Lung (tissue), 12 donors: ENCODE data around the gene E4F1. TPM values are rescaled to one million over a fixed set of nuclear protein-coding genes. Genes with fewer than 3 reads are reported as not detected.
"Not testable (repeated sequence)": the region's sequence is repeated elsewhere in the genome, so short reads cannot be mapped to it uniquely, and the experiment has no call there.

Source experiments
- ATAC-seq: fragments of 200-7000 bp; cut with Tn5 transposase; one replicate; pipeline ENCODE4 v1.9.1; 2020; ENCODE audit warnings: moderate number of reproducible peaks; ENCODE audit not compliant: insufficient read depth, low FRiP score
- DNase-seq, 3 donors: peaks; one replicate each; pipeline ENCODE4 v3.0.0-alpha.2; 2013 to 2017
- H3K27ac ChIP-seq, 2 donors: one replicate each; pipeline ENCODE4 v1.5.1; 2013; ENCODE audit warnings: mild to moderate bottlenecking in 2 of 2, moderate library complexity in 2 of 2, control low read depth in 1 of 2, inconsistent platforms in 1 of 2, low read depth in 1 of 2, low read length in 1 of 2
- H3K27me3 ChIP-seq, 3 donors: one replicate each; pipeline ENCODE4 v1.5.1; 2013; ENCODE audit warnings: low read length in 2 of 3; ENCODE audit not compliant: control insufficient read depth in 3 of 3, insufficient read depth in 3 of 3
- H3K36me3 ChIP-seq, 4 donors: one replicate each; pipeline ENCODE4 v1.5.1; 2013; ENCODE audit warnings: low read length in 4 of 4, mild to moderate bottlenecking in 1 of 4, moderate library complexity in 1 of 4; ENCODE audit not compliant: control insufficient read depth in 4 of 4, insufficient read depth in 4 of 4
- H3K4me1 ChIP-seq, 5 donors: one replicate each; pipeline ENCODE4 v1.5.1; 2013; ENCODE audit warnings: low read length in 5 of 5, mild to moderate bottlenecking in 2 of 5, moderate library complexity in 1 of 5; ENCODE audit not compliant: control insufficient read depth in 5 of 5, insufficient read depth in 5 of 5
- H3K4me3 ChIP-seq: one replicate; pipeline ENCODE4 v1.5.1; 2013; ENCODE audit warnings: mild to moderate bottlenecking, control low read depth, moderate library complexity
- H3K9ac ChIP-seq, 2 donors: one replicate each; pipeline ENCODE4 v1.5.1; 2013; ENCODE audit warnings: low read length in 2 of 2, control low read depth in 1 of 2; ENCODE audit not compliant: insufficient read depth in 1 of 2
- H3K9me3 ChIP-seq, 4 donors: one replicate each; pipeline ENCODE4 v1.5.1; 2013; ENCODE audit warnings: low read length in 3 of 4, mild to moderate bottlenecking in 1 of 4, moderate library complexity in 1 of 4; ENCODE audit not compliant: control insufficient read depth in 4 of 4, insufficient read depth in 3 of 4
- CTCF ChIP-seq: IDR thresholded peaks from 2 replicates; pipeline ENCODE4 v1.5.1; 2012; ENCODE audit warnings: mild to moderate bottlenecking; ENCODE audit errors: control extremely low read depth, extremely low read depth
- WGBS, 2 donors: extraction: QIAGEN DNeasy Blood & Tissue Kit; methylation state at CpG; one replicate each; pipeline ENCODE4 v1.1.7; 2013; 5-methylcytosine and 5-hydroxymethylcytosine counted together
- polyA plus RNA-seq, 2 donors: library from polyadenylated mRNA; stranded (reverse); fragments of 200-250 nt; gene quantifications; one replicate each; pipeline ENCODE4 v1.2.1, GENCODE V29; 2013
- total RNA-seq, 2 donors: library from RNA; depleted of rRNA in 1 of 2; stranded (reverse); fragments of >200 nt in 1 of 2; gene quantifications; one replicate each; pipeline ENCODE4 v1.2.1, GENCODE V29; 2014 to 2021
- donor health status: control.
- donor health status: control.
- donor health status: Bipolar disorder and iron deficiency.
- donor health status: healthy.
- donor health status: DM: yes; HTN: yes; CAD: no.

The E4F1 gene
- total and polyA plus RNA-seq, 4 donors: 21.0 to 30.2 (median 24.8) TPM

GRCh38 chr16:2267505-2267912 is 44.1 kb downstream of the E4F1 start:
- ATAC-seq: peak; percentile 70
- Histone ChIP-seq H3K9ac (peak overlapping the region; percentile 61 to 68), H3K36me3 (peaks cover 2 to 11% (median 4%) of the 10 kb centered on the region in 4 donors), H3K27ac (peak overlapping the region; percentile 89 to 92), H3K4me1 (peaks cover 0 to 20% (median 6%) of the 10 kb centered on the region in 5 donors), H3K4me3 (peak overlapping the region; percentile 86)
- not testable (repeated sequence) for H3K9me3 ChIP-seq, DNase-seq, H3K27me3 ChIP-seq
- WGBS, 2 donors: 0 to 1% methylated on average over 23 to 54 of the region's 54 CpGs

GRCh38 chr16:2267913-2268666 is 44.7 kb downstream of the E4F1 start, which contains the start of gene RNPS1:
Gene RNPS1 (minus strand): TSS chr16:2268126. CDS start chr16:2264643, 3,483 bp downstream.
- ATAC-seq: peak; percentile 90

GRCh38 chr16:2270070-2270462 is 46.7 kb downstream of the E4F1 start:
- peaks cover 0 to 2% (median 0%) of the 10 kb centered on the region in 4 donors for H3K36me3 ChIP-seq
- H3K9me3 ChIP-seq: no peaks in the 10 kb centered on the region
- 89 to 91% methylated on average over 9 of the region's 9 CpGs for WGBS, 2 donors
- peaks cover 0 to 20% (median 6%) of the 10 kb centered on the region in 5 donors for H3K4me1 ChIP-seq
- TF ChIP-seq CTCF: no peak
- DNase-seq (no peak), ATAC-seq (no peak)
- H3K27ac ChIP-seq: no peak overlapping the region
- H3K9ac ChIP-seq: no peak overlapping the region
- no peak overlapping the region for H3K4me3 ChIP-seq
- H3K27me3 ChIP-seq: no peaks in the 10 kb centered on the region

More at GRCh38 chr16:2267913-2268666, 44.7 kb downstream of the E4F1 start, which contains the start of gene RNPS1:
- WGBS, 2 donors: 1% methylated on average over 87 to 88 of the region's 88 CpGs
- Histone ChIP-seq H3K36me3 (peaks cover 0 to 7% (median under 1%) of the 10 kb centered on the region in 4 donors), H3K4me1 (peaks cover 0 to 20% (median 6%) of the 10 kb centered on the region in 5 donors), H3K27ac (peak within 1 kb of the TSS; percentile 89 to 92), H3K9ac (peak within 1 kb of the TSS; percentile 68 to 93), H3K27me3 (no peaks in the 10 kb centered on the region), H3K4me3 (peak within 1 kb of the TSS; percentile 86), H3K9me3 (no peaks in the 10 kb centered on the region)
- TF ChIP-seq CTCF: peak; percentile 5
- peak; percentile 97 to 99 (median 98) for DNase-seq
